Pancreas (tissue), 10 donors: ENCODE data around the gene SLC45A3. TPM values are rescaled to one million over a fixed set of nuclear protein-coding genes. Genes with fewer than 3 reads are reported as not detected.

ENCODE experiments used
- ATAC-seq, 4 donors: fragments of 200-7000 bp; cut with Tn5 transposase; one replicate each; pipeline versions ENCODE4 v1.8.0 to v1.9.1; 2020; ENCODE audit warnings: mild to moderate bottlenecking in 4 of 4, moderate library complexity in 4 of 4
- DNase-seq, 6 donors: peaks; one replicate each; pipeline ENCODE4 v3.0.0-alpha.2; 2020
- FAIRE-seq: peaks from 2 replicates; lab custom pipeline; 2012; peaks lifted over from hg19 to GRCh38; lab: Jason Lieb, UNC
- H3K27ac ChIP-seq, 4 donors: fragments of 200-600 bp; sonication (generic); 1 replicate in 3 of 4; 2 replicates in 1 of 4; pipeline versions ENCODE4 v1.5.0 to v1.8.0; 2020
- H3K27me3 ChIP-seq, 4 donors: fragments of 200-600 bp; one replicate each; pipeline ENCODE4 v1.8.0; 2021
- H3K36me3 ChIP-seq, 3 donors: fragments of 200-600 bp; sonication (generic) in 1 of 3; one replicate each; pipeline versions ENCODE4 v1.5.0 to v1.8.0; 2020 to 2021
- H3K4me1 ChIP-seq, 3 donors: fragments of 200-600 bp; one replicate each; pipeline ENCODE4 v1.8.0; 2021
- H3K4me3 ChIP-seq, 4 donors: fragments of 200-600 bp; sonication (generic) in 2 of 4; one replicate each; pipeline versions ENCODE4 v1.5.0 to v1.8.0; 2020 to 2021
- H3K9me3 ChIP-seq, 4 donors: fragments of 200-600 bp; one replicate each; pipeline ENCODE4 v1.8.0; 2021
- CTCF ChIP-seq, 4 donors: fragments of 200-600 bp; sonication (generic) in 3 of 4; IDR thresholded peaks; one replicate each; pipeline versions ENCODE4 v1.5.0 to v1.8.0; 2021; ENCODE audit warnings: antibody characterized with exemption in 4 of 4
- WGBS, 2 donors: extraction: QIAGEN DNeasy Blood & Tissue Kit; methylation state at CpG; one replicate each; pipeline ENCODE4 v1.1.7; 2013; 5-methylcytosine and 5-hydroxymethylcytosine counted together
- intact Hi-C, 3 donors: fragments of 100-400 bp; cut with DNase I; formaldehyde crosslinking; loops; one replicate each; pipeline versions ENCODE4 v1.11.1 to v1.14.2; 2022
- polyA plus RNA-seq, 2 donors: library from polyadenylated mRNA; stranded (reverse); fragments of 200-250 nt; gene quantifications; one replicate each; pipeline ENCODE4 v1.2.3, GENCODE V29; 2013
- total RNA-seq, 6 donors: library from RNA; stranded (reverse); fragmentation: NEBNext Ultra II Directional in 4 of 6; extraction: Animal tissue kit (Norgen Biotek cat#: 25700) in 4 of 6; gene quantifications; one replicate each; pipeline versions ENCODE4 v1.2.1 to v1.2.4, GENCODE V29; 2021 to 2023
- donor health status: healthy with polysubstance abuse.
- donor health status: DM: no; HTN: no; CAD: no; lungs with moderate emphysema.
- donor health status: DM: no; HTN: no; CAD: no.
- donor health status: control.
- donor health status: control.
- donor health status: Bipolar disorder and iron deficiency.
- donor health status: DM: yes; HTN: yes; CAD: no.
- donor health status: DM: no; HTN: no; CAD: no.
- donor health status: DM: no; HTN: no; CAD: no.
- donor health status: DM: yes; HTN: yes; CAD: no.

The SLC45A3 gene
- total and polyA plus RNA-seq, 8 donors: 0.28 to 4.7 (median 1.3) TPM

DNA sequence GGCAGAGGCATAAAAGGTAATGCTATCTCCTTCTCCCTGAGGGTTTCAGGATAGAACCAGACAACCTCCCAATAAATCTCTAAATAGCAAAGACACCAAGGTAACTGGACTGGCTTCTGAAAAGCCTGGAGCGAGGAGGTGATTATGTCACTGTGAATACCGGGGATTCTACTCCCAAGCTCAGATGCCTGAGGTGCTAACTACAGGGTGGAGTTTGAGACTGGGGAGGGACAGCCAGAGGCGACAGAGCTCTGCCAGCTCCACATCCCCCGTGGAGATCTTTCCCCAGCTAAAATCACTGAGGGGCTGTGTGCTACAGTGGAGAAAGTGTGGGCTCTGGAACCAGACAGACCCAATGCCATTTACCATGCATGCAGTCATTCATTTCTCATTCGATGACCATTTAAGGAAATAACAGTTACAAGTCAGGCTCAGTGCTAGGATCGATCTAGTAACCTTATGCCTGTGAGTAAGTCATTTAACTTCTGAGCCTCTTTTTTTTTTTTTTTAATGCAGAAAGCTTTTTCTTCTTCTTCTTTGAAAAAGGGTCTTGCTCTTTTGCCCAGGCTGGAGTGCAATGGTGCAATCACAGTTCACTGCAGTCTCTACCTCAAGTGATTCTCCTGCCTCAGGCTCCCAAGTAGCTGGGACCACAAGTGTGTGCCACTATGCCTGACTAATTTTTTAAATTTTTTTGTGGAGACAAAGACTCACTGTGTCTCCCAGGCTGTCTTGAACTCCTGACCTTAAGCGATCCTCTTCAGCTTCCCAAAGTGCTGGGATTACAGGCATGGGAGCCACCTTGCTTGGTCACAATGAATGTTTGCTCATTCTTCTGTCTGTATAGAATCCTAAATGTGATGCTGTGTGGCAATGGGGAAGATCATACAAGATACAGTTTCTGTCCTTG lies 8.1 kb upstream of the SLC45A3 start:
- DNase-seq (peak in 1 of 6 donors; percentile 3), FAIRE-seq (no peak), ATAC-seq (no peak)
- Histone ChIP-seq H3K9me3 (no peaks in the 10 kb centered on the region), H3K4me3 (no peak overlapping the region), H3K27ac (no peak overlapping the region), H3K36me3 (no peaks in the 10 kb centered on the region), H3K4me1 (no peaks in the 10 kb centered on the region), H3K27me3 (no peaks in the 10 kb centered on the region)
- 71 to 79% methylated on average over 7 of the region's 7 CpGs for WGBS, 2 donors
- no peak for TF ChIP-seq CTCF (IDR thresholded peaks at IDR 0.05)
- intact Hi-C loops: no loop called here

GRCh38 chr1:205687242-205687641 lies 6.9 kb upstream of the SLC45A3 start:
- intact Hi-C loops: no loop called here
- ATAC-seq (no peak), DNase-seq (no peak), FAIRE-seq (no peak)
- H3K27ac ChIP-seq: no peak overlapping the region
- H3K9me3 ChIP-seq: no peaks in the 10 kb centered on the region
- H3K4me1 ChIP-seq: no peaks in the 10 kb centered on the region
- no peak for TF ChIP-seq CTCF (IDR thresholded peaks at IDR 0.05)
- H3K36me3 ChIP-seq: no peaks in the 10 kb centered on the region
- no peak overlapping the region for H3K4me3 ChIP-seq
- WGBS, 2 donors: 79 to 82% methylated on average over 2 of the region's 2 CpGs
- H3K27me3 ChIP-seq: no peaks in the 10 kb centered on the region

- no peak for ATAC-seq
- H3K27me3 ChIP-seq: no peaks in the 10 kb centered on the region
- H3K27ac ChIP-seq: no peak overlapping the region
- peak in 1 of 6 donors; percentile 3 for DNase-seq
- TF ChIP-seq CTCF (IDR thresholded peaks at IDR 0.05): no peak
- intact Hi-C loops: no loop called here
- H3K36me3 ChIP-seq: no peaks in the 10 kb centered on the region
- 70 to 87% methylated on average over 3 of the region's 3 CpGs for WGBS, 2 donors
- H3K4me3 ChIP-seq: no peak overlapping the region
- FAIRE-seq: no peak
- no peaks in the 10 kb centered on the region for H3K9me3 ChIP-seq
- H3K4me1 ChIP-seq: no peaks in the 10 kb centered on the region
Measured at GRCh38 chr1:205681364-205681763, 1.1 kb upstream of the SLC45A3 start.

DNA sequence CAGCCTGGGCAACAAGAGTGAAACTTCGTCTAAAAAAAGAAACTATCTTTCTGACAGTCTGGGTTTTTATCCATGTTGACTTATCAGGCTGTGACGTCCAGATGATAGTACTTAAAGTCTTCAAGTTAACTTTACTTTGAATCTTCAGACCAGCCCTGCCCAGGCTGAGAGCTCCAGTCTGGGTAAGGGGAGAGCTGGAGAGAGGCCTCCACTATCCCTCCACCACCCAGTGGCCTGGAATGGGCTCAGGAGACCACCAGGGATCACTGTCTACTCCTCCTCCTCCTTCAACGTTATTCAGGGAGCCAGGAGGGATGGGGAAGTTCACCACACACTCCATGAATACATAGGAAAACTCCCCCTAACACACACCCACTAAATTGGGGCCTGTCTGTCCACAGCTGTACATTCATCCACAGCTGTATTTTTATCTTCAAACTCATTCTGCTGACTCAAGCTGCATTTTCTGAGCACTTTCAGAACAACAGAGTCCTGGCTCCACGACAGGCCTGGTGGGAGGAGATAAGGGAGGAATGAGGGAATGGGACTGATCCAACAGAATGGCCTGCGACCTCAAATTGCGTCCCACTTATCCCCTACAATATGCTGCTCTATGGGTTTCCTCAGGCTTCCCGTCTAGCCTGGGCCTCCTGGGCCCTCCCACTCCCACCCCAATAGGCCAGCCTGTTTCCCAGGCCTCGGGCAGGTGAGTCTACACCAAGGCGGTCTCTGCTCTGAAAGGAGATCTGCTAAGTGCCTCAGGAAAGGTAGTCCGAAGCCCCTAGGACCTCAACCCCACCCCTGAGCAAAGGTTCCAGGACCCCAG lies 1.8 kb downstream of the SLC45A3 start:
- no peak overlapping the region for H3K4me3 ChIP-seq
- no peak for DNase-seq
- ATAC-seq: peak in 1 of 4 donors; percentile 10
- H3K27me3 ChIP-seq: no peaks in the 10 kb centered on the region
- H3K4me1 ChIP-seq: no peaks in the 10 kb centered on the region
- FAIRE-seq: no peak
- no peak for TF ChIP-seq CTCF (IDR thresholded peaks at IDR 0.05)
- H3K27ac ChIP-seq: no peak overlapping the region
- no peaks in the 10 kb centered on the region for H3K9me3 ChIP-seq
- H3K36me3 ChIP-seq: no peaks in the 10 kb centered on the region
- intact Hi-C loops: no loop called here
- 64 to 68% methylated on average over 10 of the region's 10 CpGs for WGBS, 2 donors
